Measurements from ENCODE around the gene HDAC9.
"Not testable (repeated sequence)": the region's sequence is repeated elsewhere in the genome, so short reads cannot be mapped to it uniquely, and the experiment has no call there.

HDAC9 gene

GRCh38 chr7:18903695-18904094, 408.1 kb downstream of the HDAC9 start:
- DNase-seq, result no peak

- DNase-seq, result no peak
Observed at GRCh38 chr7:18905316-18905943, 409.9 kb downstream of the HDAC9 start.

GRCh38 chr7:18906901-18907300, 411.4 kb downstream of the HDAC9 start:
- no peak for DNase-seq

GRCh38 chr7:18913106-18913505, 417.6 kb downstream of the HDAC9 start:
- no peak for DNase-seq

GRCh38 chr7:18916826-18917225, 421.3 kb downstream of the HDAC9 start:
- no peak for DNase-seq

- no peak for DNase-seq
Observed at GRCh38 chr7:18927134-18927533, 431.6 kb downstream of the HDAC9 start.

GRCh38 chr7:18936265-18936664, 440.7 kb downstream of the HDAC9 start:
- DNase-seq, result no peak

GRCh38 chr7:18939771-18940592, 444.4 kb downstream of the HDAC9 start:
- no peak for DNase-seq

- no peak for DNase-seq
Observed at GRCh38 chr7:18940593-18941134, 445.1 kb downstream of the HDAC9 start.

GRCh38 chr7:18941207-18941606, 445.7 kb downstream of the HDAC9 start:
- DNase-seq, result no peak

GRCh38 chr7:18948521-18948920, 453.0 kb downstream of the HDAC9 start:
- no peak for DNase-seq

GRCh38 chr7:18952846-18953245, 457.3 kb downstream of the HDAC9 start:
- no peak for DNase-seq

- DNase-seq, result peak; percentile 82
Observed at GRCh38 chr7:18958627-18959026, 463.1 kb downstream of the HDAC9 start.

- DNase-seq, result no peak
Observed at GRCh38 chr7:18960725-18961124, 465.2 kb downstream of the HDAC9 start.

- no peak for DNase-seq
Observed at GRCh38 chr7:18962031-18962430, 466.5 kb downstream of the HDAC9 start.

- DNase-seq, result no peak
Observed at GRCh38 chr7:18965657-18966056, 470.1 kb downstream of the HDAC9 start.

GRCh38 chr7:18967755-18968154, 472.2 kb downstream of the HDAC9 start:
- DNase-seq, result not testable (repeated sequence)

GRCh38 chr7:18971839-18972238, 476.3 kb downstream of the HDAC9 start:
- DNase-seq, result no peak

- DNase-seq, result no peak
Observed at GRCh38 chr7:18974803-18975202, 479.3 kb downstream of the HDAC9 start.

GRCh38 chr7:18975276-18975675, 479.7 kb downstream of the HDAC9 start:
- no peak for DNase-seq

GRCh38 chr7:18975689-18976280, 480.2 kb downstream of the HDAC9 start:
- no peak for DNase-seq

- DNase-seq, result no peak
Observed at GRCh38 chr7:18976715-18977471, 481.3 kb downstream of the HDAC9 start.

GRCh38 chr7:18978108-18978495, 482.6 kb downstream of the HDAC9 start:
- DNase-seq, result no peak

All from MV-4-11 (cell line).